Astrocyte of the cerebellum (primary cell): Measurements from ENCODE around the gene UBAC2.

ENCODE experiments used
- DNase-seq: peaks from one replicate; pipeline ENCODE4 v3.0.0-alpha.2; 2011; ENCODE audit warnings: low read depth
- H3K4me3 ChIP-seq: 2 replicates; pipeline ENCODE4 v1.5.1; 2011; ENCODE audit warnings: mild to moderate bottlenecking, low read depth, low read length, moderate library complexity
- in situ Hi-C: cut with HindIII; loops from 2 replicates; pipeline ENCODE4 v1.10.0; 2017; ENCODE audit warnings: low sequenced_read_pairs
- TF ChIP-seq, protein P1 (sequence below): IDR thresholded peaks from 2 replicates; pipeline ENCODE4 v1.5.1; 2012; ENCODE audit warnings: low read length, low read depth, moderate library complexity, mild to moderate bottlenecking; ENCODE audit errors: missing control alignments

Gene UBAC2

DNA sequence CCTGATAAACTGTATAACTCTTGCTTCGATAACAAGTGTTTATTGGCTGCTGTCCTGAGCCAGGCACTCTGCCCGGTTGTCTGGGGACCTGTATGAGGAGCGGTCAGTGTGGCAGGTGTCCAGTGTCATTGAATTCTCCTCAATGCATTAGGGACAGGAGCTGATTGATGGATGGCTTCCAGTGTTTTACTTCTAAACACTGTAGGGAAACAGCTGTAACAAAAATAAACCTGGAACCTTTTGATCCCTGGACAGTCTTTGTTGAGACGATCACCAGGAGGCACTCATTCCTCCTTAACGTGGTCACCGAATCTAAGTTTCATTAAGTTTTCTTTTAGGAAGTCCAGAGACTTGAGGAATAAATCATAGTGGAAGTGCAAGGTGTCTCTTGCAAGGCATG, 17.9 kb downstream of the UBAC2 start:
- TF ChIP-seq, protein P1, sequence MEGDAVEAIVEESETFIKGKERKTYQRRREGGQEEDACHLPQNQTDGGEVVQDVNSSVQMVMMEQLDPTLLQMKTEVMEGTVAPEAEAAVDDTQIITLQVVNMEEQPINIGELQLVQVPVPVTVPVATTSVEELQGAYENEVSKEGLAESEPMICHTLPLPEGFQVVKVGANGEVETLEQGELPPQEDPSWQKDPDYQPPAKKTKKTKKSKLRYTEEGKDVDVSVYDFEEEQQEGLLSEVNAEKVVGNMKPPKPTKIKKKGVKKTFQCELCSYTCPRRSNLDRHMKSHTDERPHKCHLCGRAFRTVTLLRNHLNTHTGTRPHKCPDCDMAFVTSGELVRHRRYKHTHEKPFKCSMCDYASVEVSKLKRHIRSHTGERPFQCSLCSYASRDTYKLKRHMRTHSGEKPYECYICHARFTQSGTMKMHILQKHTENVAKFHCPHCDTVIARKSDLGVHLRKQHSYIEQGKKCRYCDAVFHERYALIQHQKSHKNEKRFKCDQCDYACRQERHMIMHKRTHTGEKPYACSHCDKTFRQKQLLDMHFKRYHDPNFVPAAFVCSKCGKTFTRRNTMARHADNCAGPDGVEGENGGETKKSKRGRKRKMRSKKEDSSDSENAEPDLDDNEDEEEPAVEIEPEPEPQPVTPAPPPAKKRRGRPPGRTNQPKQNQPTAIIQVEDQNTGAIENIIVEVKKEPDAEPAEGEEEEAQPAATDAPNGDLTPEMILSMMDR: no peak
- in situ Hi-C loops: no loop called here
- H3K4me3 ChIP-seq: no peak overlapping the region
- DNase-seq: no peak

DNA sequence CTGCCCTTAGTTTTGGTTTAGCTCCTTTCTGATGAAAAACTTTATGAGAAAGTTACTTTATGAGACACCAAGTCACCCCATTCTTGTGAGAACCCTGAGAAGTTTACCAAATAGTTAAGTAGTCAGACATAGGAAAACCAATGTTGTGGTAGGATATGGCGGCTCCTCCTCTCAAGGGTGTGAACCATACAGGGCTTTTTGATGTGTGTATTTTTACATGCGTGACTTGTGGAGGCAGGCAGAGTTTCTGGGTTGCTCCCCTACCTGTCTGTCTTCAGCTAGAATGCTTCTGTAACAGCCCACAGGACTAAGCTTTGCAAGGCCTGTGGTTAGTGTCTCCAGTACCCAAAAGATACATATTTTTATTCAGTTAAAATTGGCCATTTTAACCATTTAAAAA, 18.3 kb downstream of the UBAC2 start:
- in situ Hi-C loops: no loop called here
- no peak for DNase-seq
- no peak overlapping the region for H3K4me3 ChIP-seq
- TF ChIP-seq, protein P1: no peak

DNA sequence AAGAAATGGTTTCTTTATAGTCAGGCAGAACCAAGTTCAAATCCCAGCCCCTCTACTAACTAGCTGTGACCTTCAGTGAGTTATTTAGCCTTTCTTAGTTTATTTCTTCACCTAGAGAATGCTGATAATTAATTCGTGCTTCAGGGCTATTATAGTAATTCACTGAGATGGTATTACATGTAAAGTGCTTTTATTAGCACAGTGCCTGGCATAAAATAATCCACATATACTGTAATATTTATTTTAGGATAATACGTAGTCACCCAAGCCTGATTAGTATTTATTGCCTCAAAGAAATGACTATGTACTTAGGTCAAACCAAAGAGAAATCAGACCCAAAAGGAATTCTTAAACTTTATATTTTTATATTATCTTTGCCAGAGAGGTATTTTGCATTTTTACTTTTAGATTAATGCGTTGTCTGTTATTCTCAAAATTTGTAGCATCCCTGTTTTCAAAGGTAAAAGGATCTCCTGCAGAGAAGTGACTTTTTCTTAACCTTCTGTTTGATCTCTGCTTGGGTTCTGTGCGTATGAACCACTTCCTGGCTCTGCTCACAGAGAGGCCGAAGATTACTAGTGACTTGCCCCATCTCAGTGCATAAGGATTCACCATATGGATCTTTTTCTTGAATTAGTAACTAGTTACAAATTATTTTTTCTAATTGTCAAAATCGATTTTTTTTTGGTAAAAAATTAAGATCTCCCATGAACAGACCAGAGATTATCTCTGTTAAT, 19.7 kb downstream of the UBAC2 start:
- in situ Hi-C loops: no loop called here
- DNase-seq: no peak
- H3K4me3 ChIP-seq: no peak overlapping the region
- TF ChIP-seq, protein P1: no peak

DNA sequence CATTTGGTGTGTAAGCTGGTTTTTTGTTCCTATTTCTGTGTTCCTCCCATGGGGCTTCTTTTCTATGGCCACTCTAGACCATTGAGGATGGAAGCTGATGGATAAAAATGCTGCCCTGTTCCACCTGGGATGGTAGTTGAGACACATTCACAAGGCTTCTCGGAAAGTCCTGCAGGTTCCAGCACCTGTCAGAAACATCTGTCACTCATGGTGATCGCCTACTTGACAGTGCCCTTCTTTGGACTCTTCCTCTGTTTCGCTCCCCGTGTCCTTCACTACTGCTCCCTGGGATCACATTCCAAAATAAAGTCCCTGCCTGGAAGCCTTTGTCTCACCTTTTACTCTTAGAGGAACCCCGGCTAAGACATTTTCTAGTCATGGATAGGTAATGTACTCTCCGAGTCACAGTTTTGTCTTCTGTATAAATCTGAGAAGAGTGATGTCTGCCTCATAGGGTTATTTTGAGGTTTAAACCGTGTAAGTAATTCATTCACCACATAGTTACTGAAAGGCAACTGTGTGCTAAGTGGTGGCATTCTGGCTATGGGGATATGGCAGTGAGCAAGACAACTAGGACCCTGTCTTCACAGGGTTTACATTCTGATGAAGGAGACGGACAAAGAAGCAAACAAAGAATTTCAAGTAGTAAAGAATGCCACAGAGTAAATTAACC, 21.0 kb downstream of the UBAC2 start:
- TF ChIP-seq, protein P1: no peak
- in situ Hi-C loops: no loop called here
- H3K4me3 ChIP-seq: no peak overlapping the region
- DNase-seq: no peak

DNA sequence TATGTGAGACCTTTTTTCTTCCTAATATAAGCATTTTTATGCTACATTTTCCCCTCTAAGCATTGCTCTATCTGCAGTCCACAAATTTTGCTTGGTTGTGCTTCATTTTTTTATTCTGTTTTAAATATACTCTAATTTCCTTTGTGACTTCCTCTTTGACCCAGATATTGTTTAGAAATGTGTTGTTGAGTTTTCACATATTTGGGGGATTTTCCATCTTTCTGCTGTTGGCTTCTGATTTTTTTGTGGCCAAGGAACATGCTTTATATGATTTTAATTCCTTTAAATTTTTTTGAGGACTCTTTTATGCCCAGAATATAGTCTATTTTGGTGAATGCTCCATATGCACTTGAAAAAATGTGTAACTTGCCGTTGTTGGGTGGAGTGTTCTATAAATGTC, 22.9 kb downstream of the UBAC2 start:
- DNase-seq: no peak
- TF ChIP-seq, protein P1: no peak
- in situ Hi-C loops: no loop called here
- H3K4me3 ChIP-seq: no peak overlapping the region

DNA sequence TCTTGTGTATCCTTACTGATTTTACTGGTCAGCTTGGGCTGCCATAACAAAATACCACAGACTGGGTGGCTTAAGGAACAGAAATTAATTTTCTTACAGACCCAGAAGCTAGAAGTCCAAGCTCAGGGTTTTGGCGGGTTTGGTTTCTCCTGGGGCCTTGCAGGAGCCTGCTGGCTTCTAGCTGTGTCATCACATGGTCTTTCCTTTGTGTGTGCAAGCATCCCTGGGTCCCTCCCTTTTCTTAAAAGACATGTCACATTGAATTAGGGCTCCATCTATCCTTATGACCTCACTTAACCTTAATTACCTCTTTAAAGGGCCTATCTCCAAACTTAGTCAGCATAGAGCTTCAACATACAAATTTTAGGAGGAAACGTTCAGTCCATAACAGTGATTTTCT, 23.4 kb downstream of the UBAC2 start:
- DNase-seq: no peak
- TF ChIP-seq, protein P1: no peak
- in situ Hi-C loops: no loop called here
- no peak overlapping the region for H3K4me3 ChIP-seq
